OCI-LY1 (cell line): Measurements from ENCODE around the gene KLHL25.

Source experiments
- H2AFZ ChIP-seq: fragments of 200-600 bp; sonication (generic), shearing (Covaris generic); 2 replicates; pipeline ENCODE4 v1.6.0; 2014; ENCODE audit warnings: antibody characterized with exemption, mild to moderate bottlenecking, low read length
- H3F3A ChIP-seq: fragments of 200-600 bp; sonication (generic), shearing (Covaris generic); 2 replicates; pipeline ENCODE4 v1.6.0; 2014; ENCODE audit warnings: mild to moderate bottlenecking, antibody characterized with exemption, low read length, moderate library complexity; ENCODE audit not compliant: insufficient read depth
- H3K27ac ChIP-seq: fragments of 200-600 bp; sonication (generic); 2 replicates; pipeline ENCODE4 v1.5.1; 2014; ENCODE audit warnings: low read length, mixed run types, mild to moderate bottlenecking, low read depth; ENCODE audit not compliant: poor library complexity, severe bottlenecking
- H3K27me3 ChIP-seq: fragments of 200-600 bp; sonication (generic); 2 replicates; pipeline ENCODE4 v1.6.0; 2014; ENCODE audit warnings: antibody characterized with exemption, mild to moderate bottlenecking, low read length, moderate library complexity; ENCODE audit not compliant: insufficient read depth
- H3K36me3 ChIP-seq: fragments of 200-600 bp; sonication (generic); 2 replicates; pipeline ENCODE4 v1.6.1; 2014; ENCODE audit warnings: mild to moderate bottlenecking, antibody characterized with exemption, low read length, moderate library complexity, mixed read lengths; ENCODE audit not compliant: insufficient read depth
- H3K4me1 ChIP-seq: fragments of 200-600 bp; sonication (generic); 2 replicates; pipeline ENCODE4 v1.5.1; 2014; ENCODE audit warnings: mild to moderate bottlenecking, low read length, moderate library complexity; ENCODE audit not compliant: insufficient read depth, severe bottlenecking
- H3K4me2 ChIP-seq: fragments of 200-600 bp; sonication (generic), shearing (Covaris generic); 2 replicates; pipeline ENCODE4 v1.6.1; 2014; ENCODE audit warnings: low read length
- H3K4me3 ChIP-seq: fragments of 200-600 bp; sonication (generic); 2 replicates; pipeline ENCODE4 v1.5.1; 2014; ENCODE audit warnings: low read length, low read depth, mild to moderate bottlenecking, mixed read lengths; ENCODE audit not compliant: poor library complexity, severe bottlenecking
- H3K79me2 ChIP-seq: fragments of 200-600 bp; shearing (Covaris generic); 2 replicates; pipeline ENCODE4 v1.6.1; 2016; ENCODE audit warnings: mixed run types, low read length, mixed read lengths; ENCODE audit not compliant: insufficient read depth
- H3K9ac ChIP-seq: fragments of 200-600 bp; sonication (generic), shearing (Covaris generic); 2 replicates; pipeline ENCODE4 v1.6.1; 2014; ENCODE audit warnings: mild to moderate bottlenecking, low read length, mixed read lengths
- H3K9me2 ChIP-seq: fragments of 200-600 bp; sonication (generic), shearing (Covaris generic); 2 replicates; pipeline ENCODE4 v1.6.1; 2014; ENCODE audit warnings: low read depth, mild to moderate bottlenecking, low read length, mixed read lengths
- H3K9me3 ChIP-seq: fragments of 200-600 bp; shearing (Covaris generic); 2 replicates; pipeline ENCODE4 v1.6.1; 2014; ENCODE audit warnings: low read length, mixed read lengths
- H4K20me1 ChIP-seq: fragments of 200-600 bp; sonication (generic), shearing (Covaris generic); 2 replicates; pipeline ENCODE4 v1.6.0; 2016; ENCODE audit warnings: mild to moderate bottlenecking, low read length; ENCODE audit not compliant: insufficient read depth
- EZH2 ChIP-seq: fragments of 200-600 bp; sonication (generic), shearing (Covaris generic); IDR thresholded peaks from 2 replicates; pipeline ENCODE4 v1.8.0; 2017; ENCODE audit warnings: borderline replicate concordance, mixed run types, mild to moderate bottlenecking, antibody characterized with exemption, low read length, moderate library complexity, mixed read lengths
- TF ChIP-seq, protein P1 (sequence below): fragments of 200-600 bp; sonication (generic), shearing (Covaris generic); IDR thresholded peaks from 2 replicates; pipeline ENCODE4 v1.5.1; 2017; ENCODE audit warnings: mild to moderate bottlenecking, antibody characterized with exemption, low read length, moderate library complexity, mixed read lengths

KLHL25 gene

GRCh38 chr15:85742186-85742821, 52.4 kb downstream of the KLHL25 start:
- Histone ChIP-seq H3K9me3 (no peaks in the 10 kb centered on the region), H3K27me3 (no peaks in the 10 kb centered on the region), H3K4me3 (no peak overlapping the region), H3F3A (0 out of 2 replicates have a peak, but pooled peaks cover 3% of the 10 kb centered on the region), H3K27ac (no peak overlapping the region), H4K20me1 (no peaks in the 10 kb centered on the region), H2AFZ (no peak overlapping the region), H3K9me2 (no peaks in the 10 kb centered on the region), H3K36me3 (peaks cover 93% of the 10 kb centered on the region), H3K79me2 (no peaks in the 10 kb centered on the region), H3K9ac (no peak overlapping the region), H3K4me2 (no peak overlapping the region), H3K4me1 (no peaks in the 10 kb centered on the region)
- no peak for TF ChIP-seq EZH2
- TF ChIP-seq, protein P1, sequence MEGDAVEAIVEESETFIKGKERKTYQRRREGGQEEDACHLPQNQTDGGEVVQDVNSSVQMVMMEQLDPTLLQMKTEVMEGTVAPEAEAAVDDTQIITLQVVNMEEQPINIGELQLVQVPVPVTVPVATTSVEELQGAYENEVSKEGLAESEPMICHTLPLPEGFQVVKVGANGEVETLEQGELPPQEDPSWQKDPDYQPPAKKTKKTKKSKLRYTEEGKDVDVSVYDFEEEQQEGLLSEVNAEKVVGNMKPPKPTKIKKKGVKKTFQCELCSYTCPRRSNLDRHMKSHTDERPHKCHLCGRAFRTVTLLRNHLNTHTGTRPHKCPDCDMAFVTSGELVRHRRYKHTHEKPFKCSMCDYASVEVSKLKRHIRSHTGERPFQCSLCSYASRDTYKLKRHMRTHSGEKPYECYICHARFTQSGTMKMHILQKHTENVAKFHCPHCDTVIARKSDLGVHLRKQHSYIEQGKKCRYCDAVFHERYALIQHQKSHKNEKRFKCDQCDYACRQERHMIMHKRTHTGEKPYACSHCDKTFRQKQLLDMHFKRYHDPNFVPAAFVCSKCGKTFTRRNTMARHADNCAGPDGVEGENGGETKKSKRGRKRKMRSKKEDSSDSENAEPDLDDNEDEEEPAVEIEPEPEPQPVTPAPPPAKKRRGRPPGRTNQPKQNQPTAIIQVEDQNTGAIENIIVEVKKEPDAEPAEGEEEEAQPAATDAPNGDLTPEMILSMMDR: no peak

GRCh38 chr15:85741662-85742061, 53.1 kb downstream of the KLHL25 start:
- no peak for TF ChIP-seq EZH2
- TF ChIP-seq, protein P1: no peak
- H3K36me3 ChIP-seq: peaks cover 93% of the 10 kb centered on the region
- no peaks in the 10 kb centered on the region for H3K27me3 ChIP-seq

GRCh38 chr15:85741021-85741421, 53.7 kb downstream of the KLHL25 start:
- no peak for TF ChIP-seq EZH2
- TF ChIP-seq, protein P1: no peak
- no peak overlapping the region for H3K27ac ChIP-seq
- H3K4me2 ChIP-seq: no peak overlapping the region
- no peaks in the 10 kb centered on the region for H3K9me2 ChIP-seq
- H3F3A ChIP-seq: 0 out of 2 replicates have a peak, but pooled peaks cover under 1% of the 10 kb centered on the region
- no peaks in the 10 kb centered on the region for H4K20me1 ChIP-seq
- no peaks in the 10 kb centered on the region for H3K9me3 ChIP-seq
- H3K79me2 ChIP-seq: no peaks in the 10 kb centered on the region
- H2AFZ ChIP-seq: no peak overlapping the region
- no peaks in the 10 kb centered on the region for H3K27me3 ChIP-seq
- no peaks in the 10 kb centered on the region for H3K4me1 ChIP-seq
- no peak overlapping the region for H3K9ac ChIP-seq
- no peak overlapping the region for H3K4me3 ChIP-seq
- H3K36me3 ChIP-seq: peaks cover 93% of the 10 kb centered on the region

More at GRCh38 chr15:85741662-85742061, 53.1 kb downstream of the KLHL25 start:
- Histone ChIP-seq H3K79me2 (no peaks in the 10 kb centered on the region), H2AFZ (no peak overlapping the region), H3K4me2 (no peak overlapping the region), H3K27ac (no peak overlapping the region), H3F3A (0 out of 2 replicates have a peak, but pooled peaks cover 3% of the 10 kb centered on the region), H3K9me2 (no peaks in the 10 kb centered on the region), H3K9ac (no peak overlapping the region), H3K4me3 (no peak overlapping the region), H3K4me1 (no peaks in the 10 kb centered on the region), H4K20me1 (no peaks in the 10 kb centered on the region), H3K9me3 (no peaks in the 10 kb centered on the region)
